Measurements from ENCODE around the gene ANGPTL2.
A peak's percentile ranks its signal among the peaks of the same experiment; 100 is the strongest.
"Not testable (repeated sequence)": the region's sequence is repeated elsewhere in the genome, so short reads cannot be mapped to it uniquely, and the experiment has no call there.

Gene ANGPTL2

GRCh38 chr9:127154390-127155191, 32.2 kb upstream of the ANGPTL2 start:
- DNase-seq = no peak

GRCh38 chr9:127154003-127154389, 31.6 kb upstream of the ANGPTL2 start:
- no peak for DNase-seq

- DNase-seq = no peak
These were observed 31.1 kb upstream of the ANGPTL2 start for GRCh38 chr9:127153501-127153900.

GRCh38 chr9:127149463-127150390, 27.3 kb upstream of the ANGPTL2 start:
- DNase-seq = no peak

GRCh38 chr9:127149010-127149409, 26.6 kb upstream of the ANGPTL2 start:
- no peak for DNase-seq

- no peak for DNase-seq
These were observed 25.6 kb upstream of the ANGPTL2 start for GRCh38 chr9:127148014-127148413.

GRCh38 chr9:127147251-127147650, 24.8 kb upstream of the ANGPTL2 start:
- DNase-seq = no peak

- DNase-seq = not testable (repeated sequence)
These were observed 24.4 kb upstream of the ANGPTL2 start for GRCh38 chr9:127146841-127147240.

- DNase-seq = peak; percentile 78 to 81
These were observed 22.4 kb upstream of the ANGPTL2 start for GRCh38 chr9:127144670-127145445.

- no peak for DNase-seq
These were observed 21.6 kb upstream of the ANGPTL2 start for GRCh38 chr9:127143920-127144465.

GRCh38 chr9:127142931-127143464, 20.6 kb upstream of the ANGPTL2 start:
- DNase-seq = no peak

GRCh38 chr9:127142291-127142690, 19.9 kb upstream of the ANGPTL2 start:
- DNase-seq = no peak

GRCh38 chr9:127140842-127141675, 18.6 kb upstream of the ANGPTL2 start:
- DNase-seq = no peak

- no peak for DNase-seq
These were observed 17.7 kb upstream of the ANGPTL2 start for GRCh38 chr9:127140181-127140580.

GRCh38 chr9:127139775-127140174, 17.3 kb upstream of the ANGPTL2 start:
- DNase-seq = no peak

GRCh38 chr9:127139071-127139731, 16.8 kb upstream of the ANGPTL2 start:
- DNase-seq = no peak

- no peak for DNase-seq
These were observed 16.0 kb upstream of the ANGPTL2 start for GRCh38 chr9:127138444-127138843.

- no peak for DNase-seq
These were observed 15.4 kb upstream of the ANGPTL2 start for GRCh38 chr9:127137640-127138360.

- DNase-seq = no peak
These were observed 14.6 kb upstream of the ANGPTL2 start for GRCh38 chr9:127136880-127137639.
